Stomach (tissue), 4 donors: Measurements from ENCODE around the gene SPEM3.

Experiments
- CTCF ChIP-seq, 7 experiments: fragments of 450-650 bp in 4 of 7; fragments of 200-600 bp in 3 of 7; sonication (generic) in 3 of 7; IDR thresholded peaks; one replicate each; pipeline ENCODE4 v1.5.1; 2016 to 2019; ENCODE audit warnings: antibody characterized with exemption in 7 of 7, control low read depth in 2 of 7, mild to moderate bottlenecking in 1 of 7
- EP300 ChIP-seq: sonication (generic); formaldehyde crosslinking; IDR thresholded peaks from one replicate; pipeline ENCODE4 v1.6.1; 2017; ENCODE audit warnings: antibody characterized with exemption
- POLR2A ChIP-seq, 4 donors: fragments of 450-650 bp; IDR thresholded peaks; one replicate each; pipeline ENCODE4 v1.6.1; 2016; ENCODE audit warnings: antibody characterized with exemption in 4 of 4, control low read depth in 2 of 4, mild to moderate bottlenecking in 1 of 4, moderate library complexity in 1 of 4
- POLR2AphosphoS5 ChIP-seq, 3 donors: sonication (generic); formaldehyde crosslinking; IDR thresholded peaks; one replicate each; pipeline ENCODE4 v1.6.1; 2016; ENCODE audit warnings: antibody characterized with exemption in 3 of 3

- no peak for TF ChIP-seq CTCF (IDR thresholded peaks at IDR 0.05)
- no peak for TF ChIP-seq EP300
- TF ChIP-seq POLR2A (IDR thresholded peaks at IDR 0.05): no peak
- TF ChIP-seq POLR2AphosphoS5 (IDR thresholded peaks at IDR 0.05): no peak
These were observed 40.2 kb downstream of the SPEM3 start for GRCh38 chr17:7468804-7469389.
